Right lobe of liver (tissue), 4 donors: ENCODE results near the gene PEX5.

Source experiments
- POLR2A ChIP-seq: fragments of 450-650 bp; IDR thresholded peaks from one replicate; pipeline ENCODE4 v1.6.1; 2017; ENCODE audit warnings: antibody characterized with exemption, mild to moderate bottlenecking
- TF ChIP-seq, protein P1 (sequence below), 4 donors: fragments of 200-600 bp in 3 of 4; fragments of 450-650 bp in 1 of 4; IDR thresholded peaks; one replicate each; pipeline versions ENCODE4 v1.5.1 to v1.8.0; 2016 to 2022; ENCODE audit warnings: antibody characterized with exemption in 4 of 4, mild to moderate bottlenecking in 2 of 4
- donor health status: DM: no; HTN: no; CAD: no.
- donor health status: DM: no; HTN: no; CAD: no.
- donor health status: DM: no; HTN: yes; CAD: no.

GRCh38 chr12:7162691-7163114 is 26.8 kb upstream of the PEX5 start:
- TF ChIP-seq, protein P1, sequence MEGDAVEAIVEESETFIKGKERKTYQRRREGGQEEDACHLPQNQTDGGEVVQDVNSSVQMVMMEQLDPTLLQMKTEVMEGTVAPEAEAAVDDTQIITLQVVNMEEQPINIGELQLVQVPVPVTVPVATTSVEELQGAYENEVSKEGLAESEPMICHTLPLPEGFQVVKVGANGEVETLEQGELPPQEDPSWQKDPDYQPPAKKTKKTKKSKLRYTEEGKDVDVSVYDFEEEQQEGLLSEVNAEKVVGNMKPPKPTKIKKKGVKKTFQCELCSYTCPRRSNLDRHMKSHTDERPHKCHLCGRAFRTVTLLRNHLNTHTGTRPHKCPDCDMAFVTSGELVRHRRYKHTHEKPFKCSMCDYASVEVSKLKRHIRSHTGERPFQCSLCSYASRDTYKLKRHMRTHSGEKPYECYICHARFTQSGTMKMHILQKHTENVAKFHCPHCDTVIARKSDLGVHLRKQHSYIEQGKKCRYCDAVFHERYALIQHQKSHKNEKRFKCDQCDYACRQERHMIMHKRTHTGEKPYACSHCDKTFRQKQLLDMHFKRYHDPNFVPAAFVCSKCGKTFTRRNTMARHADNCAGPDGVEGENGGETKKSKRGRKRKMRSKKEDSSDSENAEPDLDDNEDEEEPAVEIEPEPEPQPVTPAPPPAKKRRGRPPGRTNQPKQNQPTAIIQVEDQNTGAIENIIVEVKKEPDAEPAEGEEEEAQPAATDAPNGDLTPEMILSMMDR (IDR thresholded peaks at IDR 0.05) = peak; percentile 62 to 82 (median 69)
- TF ChIP-seq POLR2A = no peak
